HepG2 (cell line): ENCODE results near the gene CDH13. TPM values are rescaled to one million over a fixed set of nuclear protein-coding genes. Genes with fewer than 3 reads are reported as not detected.

ENCODE experiments used
- ATAC-seq: fragments of 200-7000 bp; cut with Tn5 transposase; 3 replicates; pipeline ENCODE4 v1.9.1; 2020; ENCODE audit warnings: mild to moderate bottlenecking, moderate library complexity
- BruUV-seq: library from RNA; stranded (reverse); fragments of 400-500 nt; replicated peaks from 2 replicates; lab custom pipeline; 2021; lab: Mats Ljungman, UMichigan
- CTCF ChIA-PET: fragments of 300-600 bp; formaldehyde crosslinking; extraction: SDS; loops from one replicate; lab custom pipeline; 2021; ENCODE audit warnings: low total read pairs, inconsistent platforms, low intra/inter-chr PET ratio; lab: Yijun Ruan, JAX
- POLR2A ChIA-PET: fragments of 350-600 bp; sonication (Branson Sonifier 250); formaldehyde crosslinking; loops from one replicate; lab custom pipeline; 2020; ENCODE audit warnings: antibody characterized with exemption, inconsistent platforms; lab: Yijun Ruan, JAX
- DNase-seq: peaks from one replicate; pipeline ENCODE4 v3.0.0-alpha.2; 2015; ENCODE audit warnings: low spot score
- FAIRE-seq: peaks from 3 replicates; lab custom pipeline; 2011; peaks lifted over from hg19 to GRCh38; lab: Jason Lieb, UNC
- H2AFZ ChIP-seq: one replicate; pipeline ENCODE4 v1.6.1; 2011; ENCODE audit warnings: low read length, inconsistent platforms
- H3K27ac ChIP-seq: fragments of 300-600 bp; 3 replicates; pipeline ENCODE4 v1.8.0; 2011; ENCODE audit warnings: mixed run types, mild to moderate bottlenecking, mixed read lengths, low read length, inconsistent platforms; ENCODE audit not compliant: insufficient read depth; ENCODE audit errors: extremely low read length
- H3K27me3 ChIP-seq, 2 experiments: fragments of 200-600 bp in 1 of 2; 2 replicates in 1 of 2; 3 replicates in 1 of 2; pipeline versions ENCODE4 v1.6.0 to v1.8.0; 2011; ENCODE audit warnings: low read length in 2 of 2, mild to moderate bottlenecking in 2 of 2, moderate library complexity in 2 of 2, inconsistent platforms in 1 of 2; ENCODE audit not compliant: insufficient read depth in 2 of 2, control insufficient read depth in 1 of 2
- H3K36me3 ChIP-seq, 2 experiments: fragments of 200-600 bp in 1 of 2; replicated peaks in 1 of 2; 2 replicates in 1 of 2; 3 replicates in 1 of 2; pipeline versions ENCODE4 v1.5.1 to v1.8.0; 2011; ENCODE audit warnings: low read length in 2 of 2, inconsistent platforms in 1 of 2; ENCODE audit not compliant: insufficient read depth in 2 of 2, control insufficient read depth in 1 of 2
- H3K4me1 ChIP-seq: 2 replicates; pipeline ENCODE4 v1.5.1; 2012; ENCODE audit warnings: low read length, inconsistent platforms; ENCODE audit not compliant: insufficient read depth
- H3K4me2 ChIP-seq: 2 replicates; pipeline ENCODE4 v1.6.0; 2011; ENCODE audit warnings: low read depth, low read length, inconsistent platforms
- H3K4me3 ChIP-seq, 3 experiments: fragments of 200-600 bp in 1 of 3; sonication (generic), shearing (Covaris generic) in 1 of 3; replicated peaks in 1 of 3; 2 replicates each; pipeline ENCODE4 v1.5.1; 2011 to 2016; ENCODE audit warnings: low read length in 3 of 3, inconsistent platforms in 2 of 3, low read depth in 2 of 3, mild to moderate bottlenecking in 2 of 3, control low read depth in 1 of 3, mixed read lengths in 1 of 3; ENCODE audit not compliant: insufficient read depth in 1 of 3
- H3K79me2 ChIP-seq: one replicate; pipeline ENCODE4 v1.6.1; 2011; ENCODE audit warnings: low read length, inconsistent platforms; ENCODE audit not compliant: insufficient read depth
- H3K9ac ChIP-seq: 2 replicates; pipeline ENCODE4 v1.6.0; 2011; ENCODE audit warnings: mild to moderate bottlenecking, low read depth, low read length, inconsistent platforms; ENCODE audit not compliant: insufficient read depth
- H3K9me3 ChIP-seq: 2 replicates; pipeline ENCODE4 v1.5.1; 2012; ENCODE audit warnings: mild to moderate bottlenecking, low read length
- H4K20me1 ChIP-seq: 2 replicates; pipeline ENCODE4 v1.6.0; 2011; ENCODE audit warnings: inconsistent platforms, mild to moderate bottlenecking, low read length, moderate library complexity; ENCODE audit not compliant: insufficient read depth
- DDIT3 ChIP-seq: sonication (generic); formaldehyde crosslinking; IDR thresholded peaks from 2 replicates; pipeline ENCODE4 v1.4.0; 2020; ENCODE audit warnings: mild to moderate bottlenecking, missing genetic modification reagents
- KLF15 ChIP-seq: sonication (generic); formaldehyde crosslinking; IDR thresholded peaks from 2 replicates; pipeline ENCODE4 v1.8.1; 2023; ENCODE audit warnings: borderline replicate concordance, mild to moderate bottlenecking, inconsistent platforms, missing genetic modification reagents, mixed read lengths
- MBD4 ChIP-seq: IDR thresholded peaks from 2 replicates; pipeline ENCODE4 v1.6.1; 2012; ENCODE audit warnings: low read length, inconsistent platforms, borderline replicate concordance
- TFE3 ChIP-seq: IDR thresholded peaks from 2 replicates; pipeline ENCODE4 v1.6.1; 2016
- ZNF160 ChIP-seq: sonication (generic); formaldehyde crosslinking; IDR thresholded peaks from 2 replicates; pipeline ENCODE4 v1.8.0; 2022; ENCODE audit warnings: mild to moderate bottlenecking, inconsistent platforms, missing genetic modification reagents
- ZNF570 ChIP-seq: sonication (generic); formaldehyde crosslinking; IDR thresholded peaks from 2 replicates; pipeline ENCODE4 v1.4.0; 2020; ENCODE audit warnings: mild to moderate bottlenecking, missing genetic modification reagents, borderline replicate concordance
- ZNF710 ChIP-seq: sonication (generic); formaldehyde crosslinking; IDR thresholded peaks from 2 replicates; pipeline ENCODE4 v1.5.0; 2020; ENCODE audit warnings: mild to moderate bottlenecking, missing genetic modification reagents, borderline replicate concordance
- ZNF784 ChIP-seq: sonication (generic); formaldehyde crosslinking; IDR thresholded peaks from 2 replicates; pipeline ENCODE4 v1.5.1; 2020; ENCODE audit warnings: missing genetic modification reagents, mild to moderate bottlenecking, borderline replicate concordance
- WGBS: methylation state at CpG from one replicate; pipeline ENCODE4 v1.1.6; 2017; ENCODE audit warnings: low lambda C conversion rate; 5-methylcytosine and 5-hydroxymethylcytosine counted together
- in situ Hi-C: cut with HindIII; loops from 2 replicates; pipeline ENCODE4 v1.10.0; 2017; ENCODE audit warnings: low pct_unique_long_range_greater_than_20kb; ENCODE audit not compliant: extremely low pct_ligation_motif_present
- intact Hi-C: fragments of 100-400 bp; cut with micrococcal nuclease; formaldehyde crosslinking; loops from one replicate; pipeline ENCODE4 v1.10.0; 2022; ENCODE audit not compliant: unreplicated experiment
- polyA plus RNA-seq, 8 experiments: library from polyadenylated mRNA; depleted of rRNA in 3 of 8; stranded (reverse) in 7 of 8; unstranded in 1 of 8; fragments of >200 nt; fragmentation: Illumina TruSeq in 4 of 8; extraction: Trizol in 4 of 8; gene quantifications; 2 replicates each; pipeline versions ENCODE4 v1.2.1 to v1.2.3, GENCODE V29; 2011 to 2016; ENCODE audit warnings: low read depth in 4 of 8, missing spikeins in 1 of 8, mixed read lengths in 1 of 8; ENCODE audit not compliant: insufficient read depth in 1 of 8
- total RNA-seq, 5 experiments: library from RNA; depleted of rRNA; stranded (reverse); fragments of >200 nt; fragmentation: Illumina TruSeq; extraction: Trizol; gene quantifications; 2 replicates each; pipeline ENCODE4 v1.2.3, GENCODE V29; 2016; ENCODE audit warnings: low read depth in 1 of 5

The CDH13 gene
- total and polyA plus RNA-seq, 2 of the 13 experiments (the other 11 are each of a cell fraction or from before 2014, with no cell fraction given): not detected

GRCh38 chr16:83002351-83003334, 375.9 kb downstream of the CDH13 start:
- Histone ChIP-seq H3K9ac (no peak overlapping the region), H3K36me3 (no peaks in the 10 kb centered on the region), H3K4me1 (no peaks in the 10 kb centered on the region), H2AFZ (no peak overlapping the region), H4K20me1 (no peaks in the 10 kb centered on the region), H3K27ac (no peak overlapping the region), H3K9me3 (peaks cover 45% of the 10 kb centered on the region; the same call in 1 of the 2 replicates), H3K4me3 (no peak overlapping the region), H3K27me3 (no peaks in the 10 kb centered on the region), H3K4me2 (no peak overlapping the region), H3K79me2 (no peaks in the 10 kb centered on the region)
- BruUV-seq: no TSS peak
- in situ Hi-C loops: no loop called here
- FAIRE-seq (no peak), DNase-seq (no peak), ATAC-seq (no peak)
- POLR2A ChIA-PET: no interaction called here
- WGBS: 5% methylated on average over 8 of the region's 8 CpGs
- TF ChIP-seq ZNF160: no peak
- no peak for TF ChIP-seq DDIT3 (CRISPR knock-in tag)
- no peak for TF ChIP-seq KLF15 (CRISPR knock-in tag)
- no peak for TF ChIP-seq ZNF784 (CRISPR knock-in tag)
- no peak for TF ChIP-seq ZNF570 (CRISPR knock-in tag)
- TF ChIP-seq ZNF710 (CRISPR knock-in tag): no peak
- TF ChIP-seq TFE3: no peak
- TF ChIP-seq MBD4: no peak
- CTCF ChIA-PET: no interaction called here
- intact Hi-C loops: no loop called here
